Gastrocnemius medialis (tissue), 4 donors: Measurements from ENCODE around the gene CIB4.

Source experiments
- CTCF ChIP-seq, 5 experiments: fragments of 450-650 bp in 3 of 5; fragments of 200-600 bp in 2 of 5; sonication (generic) in 2 of 5; IDR thresholded peaks in 4 of 5; conservative IDR thresholded peaks in 1 of 5; 1 replicate in 4 of 5; 2 replicates in 1 of 5; pipeline ENCODE4 v1.5.1; 2016 to 2019; ENCODE audit warnings: antibody characterized with exemption in 5 of 5, mild to moderate bottlenecking in 3 of 5, moderate library complexity in 3 of 5
- POLR2A ChIP-seq, 2 donors: fragments of 450-650 bp; IDR thresholded peaks; one replicate each; pipeline ENCODE4 v1.6.1; 2017; ENCODE audit warnings: antibody characterized with exemption in 2 of 2, mild to moderate bottlenecking in 2 of 2, moderate library complexity in 2 of 2

- TF ChIP-seq POLR2A (IDR thresholded peaks at IDR 0.05) (no peak), CTCF (IDR thresholded peaks at IDR 0.05 in 4 of 5, conservative IDR thresholded peaks at IDR 0.05 in 1 of 5) (no peak)
Measured at GRCh38 chr2:26649992-26650712, 9.0 kb upstream of the CIB4 start.
